ENCODE measurements around the gene SIX1.

Gene SIX1

DNA sequence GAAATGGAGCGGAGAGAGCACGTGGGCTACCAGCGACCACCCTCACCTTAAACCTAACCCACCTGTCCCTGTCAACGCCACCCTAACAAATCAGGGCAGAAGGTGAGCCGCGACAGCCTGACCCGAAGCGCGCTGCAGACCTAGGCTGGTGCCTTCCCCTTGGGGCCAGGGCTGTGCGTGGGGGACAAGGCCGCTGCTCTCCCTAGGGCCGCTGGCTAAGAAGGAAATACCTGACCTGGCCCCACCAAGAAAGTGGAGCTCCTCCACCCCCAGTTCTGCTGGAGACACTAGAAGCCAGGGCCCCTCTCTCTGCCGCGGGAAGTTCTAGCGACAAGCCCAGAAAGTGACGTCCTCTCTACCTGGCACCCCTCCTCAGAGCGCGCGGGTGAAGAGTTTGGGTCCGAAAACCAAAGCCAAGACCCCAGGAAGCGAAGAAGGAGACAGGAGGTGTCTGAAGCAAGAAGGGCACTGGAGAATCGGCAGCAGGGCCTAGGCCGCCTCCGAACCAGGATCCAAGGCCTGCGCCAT lies 7.5 kb downstream of the SIX1 start:
- no peak for DNase-seq

DNA sequence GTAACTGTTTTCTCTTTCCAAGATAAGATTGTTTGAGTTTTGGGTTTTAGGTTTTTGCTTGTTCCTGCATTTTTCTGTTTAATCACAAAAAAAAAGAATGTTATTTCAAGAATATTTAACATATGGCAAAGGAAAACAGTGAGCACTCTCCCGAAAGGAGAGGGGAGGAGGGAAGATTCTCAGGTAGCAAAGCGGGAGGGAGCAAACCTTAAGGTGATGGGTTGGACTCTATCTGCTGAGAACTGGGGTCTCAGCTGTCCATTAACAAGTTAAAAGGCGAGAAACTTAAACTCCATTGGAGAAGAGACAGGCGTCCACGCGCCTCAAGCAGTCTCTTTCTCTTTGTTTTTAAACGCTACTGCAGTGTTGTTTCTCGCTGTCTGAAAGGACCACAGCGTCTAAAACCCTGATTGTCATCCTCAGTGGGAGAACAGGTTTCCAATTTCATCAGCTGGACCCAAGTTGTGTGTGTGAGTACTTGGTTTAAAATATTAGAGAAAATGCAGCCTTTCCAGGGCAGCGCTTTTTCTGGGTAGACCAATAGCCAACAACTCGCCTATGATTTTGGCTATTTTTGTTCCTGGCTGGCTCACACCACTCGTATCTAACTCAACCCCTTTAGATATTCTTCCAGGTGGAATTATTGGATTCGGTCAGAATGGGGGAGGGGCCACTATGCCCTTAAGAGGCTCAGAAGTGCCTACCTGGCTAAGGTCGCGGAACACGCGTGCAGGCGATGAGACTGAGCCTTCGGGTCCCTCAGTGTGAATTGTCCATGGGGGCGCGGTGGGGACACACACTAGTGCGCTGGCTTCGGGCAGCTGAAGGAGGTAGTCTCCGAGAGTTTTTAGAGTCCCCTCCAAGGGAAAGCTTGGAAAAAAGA lies 8.2 kb downstream of the SIX1 start:
- DNase-seq, result no peak

DNA sequence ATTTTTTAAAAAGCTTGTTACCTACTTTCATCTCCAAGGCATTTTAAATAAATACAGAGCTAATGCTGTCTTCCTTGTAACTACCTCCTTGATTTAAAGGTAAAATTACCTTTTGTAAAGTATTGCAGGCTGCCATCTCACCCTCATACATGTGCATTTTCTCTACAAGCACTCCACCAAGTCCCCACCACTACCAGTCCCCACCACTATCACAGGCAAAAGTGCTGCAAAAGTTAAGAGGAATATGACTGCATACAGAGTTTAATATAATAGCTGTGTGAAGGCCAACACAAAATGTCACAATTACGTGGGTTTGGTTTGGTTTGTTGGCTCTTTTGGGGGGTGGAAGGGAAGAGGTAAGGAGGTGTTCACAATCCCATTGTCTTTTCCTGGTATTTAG lies 9.6 kb downstream of the SIX1 start:
- no peak for DNase-seq

DNA sequence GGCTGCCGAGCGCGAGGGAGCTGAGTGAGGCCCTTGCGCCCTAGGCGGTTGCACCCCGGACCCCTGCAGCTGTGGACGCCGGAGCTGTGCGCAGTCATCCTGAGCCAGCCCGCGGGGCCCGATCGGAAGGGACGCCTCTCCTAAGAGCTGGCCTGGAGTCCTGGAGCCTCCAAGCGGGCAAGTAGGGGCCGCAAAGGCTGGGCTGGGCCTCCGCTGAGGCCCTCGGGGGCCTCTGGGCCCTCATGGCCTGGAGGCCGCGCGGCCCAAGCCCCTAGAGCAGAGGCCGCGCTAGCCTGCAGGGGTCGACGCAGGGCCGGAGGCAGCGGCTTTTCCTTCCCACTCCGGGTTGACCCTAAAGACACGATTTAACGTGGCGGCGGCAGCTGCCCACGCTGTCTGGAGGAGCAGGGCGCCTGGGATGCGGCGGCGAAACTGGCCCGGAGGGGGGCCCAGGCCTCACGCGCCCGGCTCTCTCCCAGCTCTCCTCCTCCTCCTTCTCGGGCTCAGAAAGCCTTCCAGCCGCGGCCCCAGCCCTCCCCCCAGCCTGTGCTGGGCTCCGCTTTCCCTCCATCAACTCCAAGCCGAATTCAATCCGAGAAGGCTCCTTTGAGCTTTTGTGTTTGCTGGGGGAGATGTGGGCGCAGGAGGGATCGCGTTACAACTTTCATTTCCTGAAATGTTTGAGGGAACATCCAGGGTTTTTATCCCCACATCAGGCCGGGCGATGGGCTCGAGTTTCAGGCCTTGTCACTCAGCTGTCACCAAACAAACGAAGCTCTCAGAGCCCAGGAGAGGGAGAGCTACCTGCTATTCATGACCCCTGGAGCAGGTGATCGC lies 11.6 kb downstream of the SIX1 start:
- no peak for DNase-seq

DNA sequence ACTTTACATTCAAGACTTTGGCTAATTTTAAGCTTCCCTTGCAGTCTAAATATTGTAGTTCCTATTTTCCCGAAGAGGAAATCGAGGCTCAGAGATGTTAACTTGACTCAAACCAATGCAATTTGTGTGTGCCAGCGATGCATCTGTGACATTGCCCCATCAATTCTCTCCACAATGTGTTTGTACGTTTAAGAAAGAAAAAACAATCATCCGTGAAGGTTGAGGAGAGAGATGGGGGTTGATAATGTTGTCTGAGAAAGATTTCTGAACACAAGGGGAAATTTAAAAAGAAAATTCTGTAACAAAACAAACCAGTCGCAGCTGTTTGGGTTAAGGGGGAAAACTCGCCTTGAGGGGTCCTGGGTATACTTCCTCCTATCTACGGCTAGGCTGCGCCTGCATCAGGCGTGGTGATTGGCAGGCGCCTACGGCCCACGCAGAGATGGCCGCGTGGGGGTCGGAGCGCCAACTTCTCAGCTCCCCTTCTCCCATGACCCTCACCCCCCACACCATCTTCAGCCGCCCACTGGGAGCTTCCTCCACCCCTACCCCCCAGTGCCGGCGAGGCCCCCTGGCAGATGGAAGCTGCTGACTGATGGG lies 12.3 kb downstream of the SIX1 start:
- DNase-seq, result no peak

DNA sequence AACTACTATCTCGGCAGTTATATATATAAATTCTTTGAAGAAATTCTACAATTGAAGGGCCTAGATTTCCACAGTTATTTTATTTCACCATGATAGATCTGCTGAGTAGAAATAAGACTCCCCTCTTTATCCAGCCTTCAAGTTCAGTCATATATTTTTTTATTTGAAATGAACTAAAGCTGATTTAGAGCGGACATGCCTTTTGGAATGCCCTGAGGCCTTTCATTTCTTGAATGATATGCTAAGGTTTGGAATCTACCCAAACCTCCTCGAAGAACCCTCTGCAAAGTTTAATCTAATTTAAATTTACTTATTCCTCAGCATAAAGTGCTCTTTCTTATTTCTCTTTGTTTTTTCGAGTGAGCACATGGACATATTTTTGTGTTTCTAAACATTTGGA lies 15.1 kb downstream of the SIX1 start:
- no peak for DNase-seq

DNA sequence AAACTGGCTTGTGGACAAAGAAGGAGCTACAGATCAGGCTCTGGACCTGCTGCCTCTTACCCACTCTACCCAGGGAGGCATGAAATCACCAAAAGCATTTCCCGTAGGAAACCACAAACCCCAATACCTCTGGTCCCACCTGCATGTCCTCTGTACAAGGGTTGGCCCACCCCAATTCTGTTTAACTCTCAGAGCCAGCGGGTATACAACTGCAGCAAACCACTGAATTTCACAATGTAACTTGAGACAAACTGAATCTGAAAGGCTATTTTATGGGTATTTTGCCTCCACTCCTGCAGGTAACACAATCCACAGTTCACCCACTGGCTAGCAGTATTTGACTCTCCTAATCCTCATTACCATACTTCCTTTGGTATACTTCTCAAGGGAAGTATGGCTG lies 16.5 kb downstream of the SIX1 start:
- DNase-seq, result no peak

DNA sequence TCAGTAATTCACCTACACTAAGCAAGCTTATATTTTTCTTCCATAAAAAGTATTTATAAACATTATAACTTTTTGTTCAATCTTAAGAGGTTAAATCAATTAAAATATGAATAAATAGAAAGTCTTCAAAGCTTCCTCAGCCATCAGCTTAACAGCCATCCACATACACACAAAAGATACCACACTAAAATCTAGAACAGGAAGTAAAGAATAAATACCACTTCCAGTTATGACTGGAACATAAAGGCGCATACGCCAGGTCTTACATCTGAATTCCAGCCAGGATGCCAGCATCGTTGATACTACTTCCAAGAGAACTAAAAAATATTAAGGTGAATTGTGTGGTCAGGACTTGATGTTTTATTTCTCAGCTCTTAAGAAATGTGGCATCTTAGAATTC lies 17.0 kb downstream of the SIX1 start:
- DNase-seq, result no peak

DNA sequence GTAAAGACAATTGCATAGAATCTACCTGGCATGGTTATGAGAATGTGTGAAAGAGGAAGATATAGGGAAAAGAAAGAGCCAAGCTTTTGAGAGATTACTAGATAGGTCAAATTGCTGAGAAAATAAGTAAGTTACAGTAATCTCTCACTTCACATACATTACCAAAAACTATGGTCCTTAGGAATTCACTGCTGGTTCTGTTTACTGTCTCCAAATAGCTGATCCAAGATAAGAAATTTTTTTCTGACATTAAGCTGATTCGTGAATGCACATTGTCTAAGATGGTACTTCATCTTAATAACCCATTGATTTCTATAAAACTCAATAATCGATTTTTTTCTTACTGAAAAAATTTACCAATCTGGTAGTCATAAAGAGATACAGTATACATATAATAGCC lies 17.4 kb downstream of the SIX1 start:
- no peak for DNase-seq

DNA sequence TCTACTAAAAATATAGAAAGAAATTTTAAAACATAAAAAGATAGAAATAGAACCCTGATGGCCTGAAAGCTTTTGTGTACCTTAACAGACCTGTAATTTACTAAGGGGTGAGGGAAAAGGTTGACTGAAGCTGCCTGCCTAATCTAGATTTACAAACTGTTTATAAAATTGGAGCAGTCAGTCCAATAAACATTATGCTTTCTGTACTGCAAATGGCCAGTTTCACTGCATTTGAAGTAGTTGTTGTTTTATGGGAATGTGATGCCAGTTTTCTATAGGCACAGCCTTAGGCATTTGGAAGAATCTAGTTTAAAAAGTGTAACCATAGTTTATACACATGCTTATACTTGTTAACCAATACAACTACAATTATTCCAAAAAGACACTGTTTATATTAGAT lies 19.1 kb downstream of the SIX1 start:
- DNase-seq, result no peak

DNA sequence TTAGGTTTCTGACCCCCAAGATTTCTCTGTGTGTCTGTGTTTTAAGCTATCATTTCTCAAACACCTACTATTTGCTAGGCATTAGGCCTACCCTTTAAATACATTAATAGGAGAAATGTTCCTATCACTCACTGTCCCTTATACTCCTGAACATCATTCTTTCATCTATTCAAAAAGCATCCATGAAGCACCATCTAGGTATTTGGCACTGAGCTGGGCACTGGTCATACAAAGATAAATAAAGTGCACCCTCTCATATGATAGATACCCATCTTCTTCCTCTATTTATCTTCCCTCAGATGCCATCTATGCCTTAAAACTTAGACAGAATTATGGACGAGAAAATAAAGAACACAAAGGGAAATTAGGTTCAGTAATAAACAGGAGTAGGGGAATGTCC lies 20.4 kb downstream of the SIX1 start:
- DNase-seq, result no peak

DNA sequence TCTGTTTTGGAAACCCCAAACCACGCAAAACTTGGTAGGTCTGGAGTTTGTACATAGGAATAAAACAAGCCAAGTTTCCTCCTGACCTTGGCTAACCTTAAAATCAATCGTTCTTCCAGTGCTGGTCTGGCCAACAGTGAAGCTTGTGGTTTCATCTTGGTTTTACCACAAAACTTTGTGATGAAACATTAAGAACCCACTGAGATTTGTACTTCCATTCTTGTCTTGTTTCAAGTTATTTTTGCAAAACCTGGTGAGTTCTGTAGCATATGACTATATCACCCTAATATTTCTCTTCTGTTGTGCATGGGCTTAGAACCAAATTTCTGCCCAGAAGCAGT lies 26.4 kb downstream of the SIX1 start:
- no peak for DNase-seq

DNA sequence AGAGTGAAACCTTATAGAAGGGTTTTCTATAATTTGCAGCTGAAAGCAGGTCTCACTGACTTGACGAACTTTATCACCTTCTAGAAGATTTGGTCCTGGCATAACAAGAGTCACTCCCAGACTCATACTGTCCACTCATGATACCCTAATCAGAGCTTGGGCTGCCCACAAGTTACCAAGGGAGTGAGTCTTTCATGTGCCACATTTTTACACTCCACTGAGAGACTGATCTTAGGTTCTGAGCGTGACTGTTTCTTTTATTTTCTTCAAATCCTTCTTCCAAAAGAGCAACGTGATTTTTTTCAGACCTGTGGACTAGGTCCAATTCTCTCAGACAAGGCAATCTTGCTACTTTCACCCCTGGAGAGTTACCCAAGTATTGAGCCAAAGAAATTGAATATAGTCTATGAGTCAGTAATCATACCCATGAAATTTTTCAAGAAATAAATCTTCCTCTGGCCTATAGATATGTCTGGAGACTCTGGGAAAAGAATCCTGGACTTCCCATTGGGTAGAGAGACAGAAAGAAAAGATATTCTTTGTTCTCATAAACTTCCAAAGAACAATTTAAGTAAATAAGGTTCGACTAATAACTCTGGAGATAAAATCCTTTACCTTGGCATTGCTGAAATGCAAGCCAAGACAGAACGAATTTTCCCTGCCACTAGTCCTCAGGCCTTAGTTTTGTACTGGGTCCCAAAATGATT lies 26.9 kb downstream of the SIX1 start:
- no peak for DNase-seq

DNA sequence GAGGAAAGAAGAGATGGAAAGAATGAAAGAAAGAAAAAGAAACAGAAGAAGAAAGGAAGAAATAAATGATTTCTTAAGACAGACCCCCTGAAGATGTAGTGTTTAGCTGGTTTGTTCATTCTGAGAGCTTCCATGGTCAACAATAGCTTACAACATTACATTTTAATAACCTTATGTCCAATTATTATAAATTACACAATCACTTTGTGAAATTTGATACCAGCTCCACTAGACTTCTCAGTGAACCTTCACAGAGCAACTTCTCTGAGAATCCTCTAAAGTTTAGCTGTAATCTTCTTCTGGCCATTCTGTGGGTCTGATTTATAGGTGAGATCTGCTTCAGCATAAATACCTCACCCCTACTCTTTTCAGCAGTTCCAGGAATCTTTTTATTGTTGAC lies 27.9 kb downstream of the SIX1 start:
- DNase-seq, result no peak

DNA sequence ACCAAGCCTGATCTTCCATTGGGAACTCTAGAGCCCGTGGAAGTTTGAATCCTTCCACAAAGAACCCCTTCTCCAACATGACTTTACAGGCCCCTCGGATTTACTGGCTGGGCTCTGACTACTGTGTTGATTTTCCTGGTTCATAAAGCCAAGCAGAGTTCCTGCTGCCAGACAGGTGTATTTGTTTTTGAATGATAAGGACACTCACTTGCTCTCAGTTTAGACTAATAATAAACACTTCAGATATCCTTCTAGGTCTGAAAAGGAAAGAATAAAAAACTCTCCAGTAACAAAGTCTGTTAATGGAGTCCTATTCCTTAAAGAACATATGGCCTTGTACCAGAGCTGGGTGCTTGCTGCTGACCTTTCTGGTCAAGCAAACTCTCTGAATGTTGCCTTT lies 31.0 kb downstream of the SIX1 start:
- peak; percentile 29 for DNase-seq

DNA sequence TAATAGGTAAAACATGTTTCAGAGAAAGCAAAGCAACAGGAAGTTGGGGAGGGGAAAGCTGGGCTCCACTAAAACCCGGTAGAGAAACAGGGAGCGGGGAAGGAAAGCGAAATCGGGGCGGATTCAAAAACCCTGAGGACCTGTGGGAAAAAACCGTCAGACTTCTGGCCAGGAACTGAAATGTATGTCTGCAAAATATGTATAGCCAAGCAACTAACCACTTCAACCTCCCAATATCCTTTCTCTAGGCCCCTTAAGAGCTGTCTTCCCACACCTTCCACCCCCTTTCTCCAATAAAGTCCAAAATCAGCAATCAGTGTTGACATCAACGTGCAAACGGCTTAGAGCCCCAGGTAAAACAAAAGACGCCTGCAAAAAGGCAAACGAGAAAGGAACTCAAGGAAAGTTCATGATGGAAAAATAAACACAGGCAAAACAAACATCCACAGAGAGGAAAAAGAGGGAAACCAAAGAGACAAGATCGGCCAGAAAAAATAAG lies 32.8 kb downstream of the SIX1 start:
- no peak for DNase-seq

DNA sequence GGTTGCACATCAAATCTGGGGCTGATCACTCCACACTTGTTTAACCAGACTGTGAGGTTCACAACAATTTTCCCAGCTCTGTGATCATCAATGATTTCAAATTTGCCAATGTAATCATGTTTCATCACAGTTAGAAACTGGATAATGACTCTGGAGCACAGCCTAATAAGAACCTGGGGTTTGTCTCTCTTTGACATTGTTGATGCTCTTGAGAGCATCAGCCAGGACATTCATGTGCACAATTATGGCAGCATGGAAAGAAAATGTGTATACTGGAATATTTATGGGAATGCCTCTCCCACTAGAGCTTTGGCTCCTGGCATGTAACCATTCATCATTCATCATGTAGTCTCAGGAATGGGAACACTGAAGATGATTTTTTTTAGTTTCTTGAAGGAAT lies 47.0 kb downstream of the SIX1 start:
- DNase-seq, result no peak

DNA sequence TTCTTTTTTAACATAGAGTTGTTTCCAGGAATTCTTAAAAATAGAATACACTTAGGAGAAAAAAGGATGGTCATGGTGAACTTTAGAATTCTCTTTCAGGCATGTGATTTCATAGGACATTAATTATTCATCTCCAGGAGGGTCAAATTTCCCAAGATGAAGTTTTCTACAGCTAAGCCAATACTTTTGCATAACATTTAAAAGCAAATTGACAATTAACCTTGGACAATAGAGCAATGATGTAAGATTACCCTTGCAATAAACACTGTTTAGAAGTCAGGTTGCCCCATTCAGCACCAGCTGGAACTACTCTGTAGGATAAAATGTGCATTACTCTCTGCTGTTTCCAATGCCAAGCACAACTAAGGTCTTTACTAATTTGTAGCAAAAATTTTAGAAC lies 49.5 kb downstream of the SIX1 start:
- no peak for DNase-seq

DNA sequence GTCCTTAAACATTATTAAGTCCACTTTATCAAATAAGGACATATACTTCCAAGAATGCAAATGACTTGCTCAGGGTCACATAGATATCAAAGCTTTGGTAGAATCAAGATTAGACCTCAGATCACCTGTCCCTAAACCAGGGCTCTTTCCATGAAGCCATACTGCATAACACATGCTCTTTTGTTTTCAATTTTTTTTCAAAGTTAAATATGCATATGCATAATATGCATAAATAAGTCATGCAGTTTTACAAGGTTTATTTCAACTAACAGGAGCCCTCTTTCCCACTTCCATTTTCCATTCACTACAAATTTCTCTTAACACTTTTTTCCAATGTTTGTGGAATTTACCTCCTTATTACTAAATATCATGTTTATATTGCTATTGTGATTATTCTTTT lies 53.1 kb downstream of the SIX1 start:
- DNase-seq, result no peak

DNA sequence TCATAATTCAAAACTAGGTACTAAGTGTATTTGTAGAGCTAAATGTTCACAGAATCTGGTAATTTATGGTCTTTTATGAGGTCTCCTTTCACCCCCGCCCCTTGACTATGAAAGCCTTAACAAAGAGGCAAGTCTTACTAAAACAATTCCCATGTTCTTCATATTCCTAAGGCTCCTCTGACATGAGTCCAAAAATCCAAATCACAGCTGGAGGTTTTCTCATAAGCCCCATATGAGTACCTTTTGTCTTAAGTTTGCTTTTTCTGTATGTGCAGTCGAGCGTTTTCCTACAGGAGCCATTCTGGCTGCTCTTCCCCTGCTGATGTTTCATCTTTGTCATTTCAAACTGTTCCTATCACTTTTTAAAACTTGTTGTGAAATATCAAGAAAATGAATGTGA lies 55.2 kb downstream of the SIX1 start:
- no peak for DNase-seq
